NCI-H1092 treated with DMSO at 0.1 percent for 48 hours (cell line): ENCODE measurements around the gene HCN3.
A peak's percentile ranks its signal among the peaks of the same experiment; 100 is the strongest.
"Not testable (repeated sequence)": the region's sequence is repeated elsewhere in the genome, so short reads cannot be mapped to it uniquely, and the experiment has no call there.

ENCODE experiments used
- DNase-seq: peaks from one replicate; lab custom pipeline; 2025; lab: John Stamatoyannopoulos, UW

HCN3 gene

DNA sequence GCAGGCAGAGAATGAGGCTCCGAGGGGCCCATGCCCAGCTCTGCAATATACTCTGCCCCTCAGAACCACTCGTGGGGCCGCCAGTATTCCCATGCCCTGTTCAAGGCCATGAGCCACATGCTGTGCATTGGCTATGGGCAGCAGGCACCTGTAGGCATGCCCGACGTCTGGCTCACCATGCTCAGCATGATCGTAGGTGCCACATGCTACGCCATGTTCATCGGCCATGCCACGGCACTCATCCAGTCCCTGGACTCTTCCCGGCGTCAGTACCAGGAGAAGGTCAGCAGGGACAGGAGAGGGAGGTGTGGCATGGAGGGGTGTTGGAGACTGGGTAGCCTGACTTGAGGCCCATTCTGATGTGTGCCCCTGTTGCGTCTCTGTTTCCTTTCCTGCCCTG lies 7.2 kb downstream of the HCN3 start:
- DNase-seq: no peak

DNA sequence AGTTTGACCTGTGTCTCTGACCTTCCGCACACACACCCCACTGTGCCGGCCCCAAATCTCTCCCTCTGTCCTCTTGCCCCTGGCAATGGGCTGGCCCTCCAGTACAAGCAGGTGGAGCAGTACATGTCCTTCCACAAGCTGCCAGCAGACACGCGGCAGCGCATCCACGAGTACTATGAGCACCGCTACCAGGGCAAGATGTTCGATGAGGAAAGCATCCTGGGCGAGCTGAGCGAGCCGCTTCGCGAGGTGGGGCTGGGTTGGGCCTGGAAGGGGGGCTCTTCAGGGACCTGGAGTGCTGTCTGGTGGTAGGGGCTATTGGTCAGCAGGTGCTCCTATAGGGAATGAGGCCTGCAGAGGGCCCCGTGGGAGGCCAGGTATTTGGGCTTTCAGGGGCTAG lies 7.8 kb downstream of the HCN3 start:
- DNase-seq: no peak

DNA sequence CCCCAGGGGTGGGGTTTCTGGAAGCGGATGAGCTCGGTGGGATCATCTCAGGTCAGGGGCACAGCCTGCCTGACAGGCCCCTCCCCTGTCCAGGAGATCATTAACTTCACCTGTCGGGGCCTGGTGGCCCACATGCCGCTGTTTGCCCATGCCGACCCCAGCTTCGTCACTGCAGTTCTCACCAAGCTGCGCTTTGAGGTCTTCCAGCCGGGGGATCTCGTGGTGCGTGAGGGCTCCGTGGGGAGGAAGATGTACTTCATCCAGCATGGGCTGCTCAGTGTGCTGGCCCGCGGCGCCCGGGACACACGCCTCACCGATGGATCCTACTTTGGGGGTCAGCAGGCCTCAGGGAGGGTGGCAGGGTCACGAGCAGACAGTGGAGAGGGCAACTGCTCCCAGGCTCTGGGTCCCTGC lies 8.4 kb downstream of the HCN3 start:
- no peak for DNase-seq

DNA sequence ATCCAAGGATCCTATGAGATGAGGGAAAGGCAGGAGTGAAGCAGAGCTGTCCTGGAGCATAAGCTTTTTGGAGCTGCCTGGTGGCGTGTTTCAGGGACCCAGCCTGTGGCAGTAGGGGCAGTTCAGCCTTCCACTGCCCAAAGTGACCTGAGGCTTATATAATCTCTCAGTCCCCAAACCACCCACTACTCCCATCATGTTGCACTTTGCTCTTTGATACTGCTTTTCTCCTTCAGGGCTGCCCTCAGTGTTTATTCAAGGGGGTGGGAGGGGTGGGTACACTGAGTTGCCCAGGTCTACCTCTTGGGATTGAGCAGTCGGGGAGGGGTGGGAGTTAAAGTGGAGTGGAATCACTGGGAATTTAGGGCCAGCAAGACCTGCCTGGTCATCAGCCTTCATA lies 9.3 kb downstream of the HCN3 start:
- DNase-seq: no peak

DNA sequence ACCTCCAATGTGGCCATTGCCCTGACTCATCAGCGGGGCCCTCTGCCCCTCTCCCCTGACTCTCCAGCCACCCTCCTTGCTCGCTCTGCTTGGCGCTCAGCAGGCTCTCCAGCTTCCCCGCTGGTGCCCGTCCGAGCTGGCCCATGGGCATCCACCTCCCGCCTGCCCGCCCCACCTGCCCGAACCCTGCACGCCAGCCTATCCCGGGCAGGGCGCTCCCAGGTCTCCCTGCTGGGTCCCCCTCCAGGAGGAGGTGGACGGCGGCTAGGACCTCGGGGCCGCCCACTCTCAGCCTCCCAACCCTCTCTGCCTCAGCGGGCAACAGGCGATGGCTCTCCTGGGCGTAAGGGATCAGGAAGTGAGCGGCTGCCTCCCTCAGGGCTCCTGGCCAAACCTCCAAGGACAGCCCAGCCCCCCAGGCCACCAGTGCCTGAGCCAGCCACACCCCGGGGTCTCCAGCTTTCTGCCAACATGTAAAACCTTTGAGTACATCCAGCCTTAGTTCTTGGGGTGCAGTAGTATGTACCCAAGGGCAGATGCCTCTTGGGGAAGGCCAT lies 10.8 kb downstream of the HCN3 start:
- no peak for DNase-seq

DNA sequence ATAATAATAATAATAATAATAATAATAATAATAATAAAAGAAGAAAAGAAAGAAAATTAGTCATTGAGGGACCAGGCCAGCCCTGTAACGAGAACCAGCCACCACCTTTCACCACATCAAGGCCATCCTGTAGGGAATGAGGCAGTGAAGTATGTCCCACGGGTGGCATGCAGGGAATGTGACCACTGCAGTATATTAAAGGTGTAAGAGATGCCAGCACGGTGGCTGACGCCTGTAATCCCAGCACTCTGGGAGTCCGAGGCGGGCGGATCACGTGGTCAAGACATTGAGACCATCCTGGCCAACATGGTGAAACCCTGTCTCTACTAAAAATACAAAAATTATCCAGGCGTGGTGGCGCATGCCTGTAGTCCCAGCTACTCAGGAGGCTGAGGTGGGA lies 13.7 kb downstream of the HCN3 start:
- DNase-seq: not testable (repeated sequence)

DNA sequence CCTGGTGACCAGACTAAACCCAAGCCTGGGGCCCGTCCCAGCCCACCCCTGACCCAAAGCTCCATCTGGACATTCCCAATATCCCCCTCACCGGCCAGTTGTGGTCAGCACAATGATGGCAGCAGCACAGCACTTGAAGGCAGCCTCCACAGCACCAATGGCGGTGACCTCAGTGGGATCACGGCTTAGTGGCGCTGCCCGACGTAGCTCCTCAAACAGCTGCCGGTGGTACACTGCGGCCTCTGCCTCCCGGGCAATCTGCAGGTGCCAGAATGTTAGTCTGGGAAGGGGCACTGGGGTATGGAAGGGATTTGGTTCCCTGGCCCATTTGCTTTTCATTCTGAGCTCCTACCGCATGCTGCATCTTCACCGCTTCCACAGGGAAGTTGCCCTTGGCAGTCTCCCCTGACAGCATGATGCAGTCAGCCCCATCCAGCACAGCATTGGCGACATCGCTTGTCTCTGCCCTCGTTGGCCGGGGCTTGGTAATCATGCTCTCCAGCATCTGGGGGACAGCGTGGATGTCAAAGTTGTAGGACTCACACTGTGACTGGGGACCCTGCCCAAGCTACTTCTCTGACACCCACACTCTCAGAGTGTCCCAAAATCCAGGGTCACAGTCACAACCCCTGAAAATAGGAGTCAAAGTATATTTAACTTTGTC lies 16.0 kb downstream of the HCN3 start:
- no peak for DNase-seq

DNA sequence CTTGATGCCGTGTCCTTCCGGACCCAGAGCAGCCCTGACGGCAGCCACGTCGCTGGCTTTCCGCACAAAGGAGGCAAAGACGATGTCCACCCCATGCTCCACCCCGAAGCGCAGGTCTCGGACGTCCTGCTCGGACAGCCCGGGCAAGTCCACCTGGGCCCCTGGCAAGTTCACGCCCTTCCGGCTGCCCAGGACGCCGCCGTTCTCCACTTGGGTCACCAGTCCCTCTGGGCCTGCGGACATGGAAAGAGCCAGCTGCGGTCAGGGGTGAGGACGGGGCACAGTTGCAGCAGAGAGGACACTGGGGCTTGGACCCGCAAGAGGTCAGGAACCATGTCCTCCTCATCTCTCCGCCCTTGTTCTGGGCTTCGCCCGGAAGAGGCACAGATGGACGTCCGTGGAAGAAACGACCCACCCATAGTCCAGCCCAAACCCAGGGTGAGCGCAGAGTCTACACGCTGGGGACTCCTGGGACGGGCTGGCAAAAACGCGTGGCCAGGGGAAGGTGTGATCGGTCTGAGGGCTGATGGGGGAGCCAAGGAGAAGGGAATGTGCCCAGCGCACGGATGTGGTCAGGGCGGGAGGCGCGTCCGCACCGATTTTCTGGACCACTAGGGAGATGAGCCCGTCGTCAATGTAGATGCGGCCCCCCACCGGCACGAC lies 17.4 kb downstream of the HCN3 start:
- no peak for DNase-seq

DNA sequence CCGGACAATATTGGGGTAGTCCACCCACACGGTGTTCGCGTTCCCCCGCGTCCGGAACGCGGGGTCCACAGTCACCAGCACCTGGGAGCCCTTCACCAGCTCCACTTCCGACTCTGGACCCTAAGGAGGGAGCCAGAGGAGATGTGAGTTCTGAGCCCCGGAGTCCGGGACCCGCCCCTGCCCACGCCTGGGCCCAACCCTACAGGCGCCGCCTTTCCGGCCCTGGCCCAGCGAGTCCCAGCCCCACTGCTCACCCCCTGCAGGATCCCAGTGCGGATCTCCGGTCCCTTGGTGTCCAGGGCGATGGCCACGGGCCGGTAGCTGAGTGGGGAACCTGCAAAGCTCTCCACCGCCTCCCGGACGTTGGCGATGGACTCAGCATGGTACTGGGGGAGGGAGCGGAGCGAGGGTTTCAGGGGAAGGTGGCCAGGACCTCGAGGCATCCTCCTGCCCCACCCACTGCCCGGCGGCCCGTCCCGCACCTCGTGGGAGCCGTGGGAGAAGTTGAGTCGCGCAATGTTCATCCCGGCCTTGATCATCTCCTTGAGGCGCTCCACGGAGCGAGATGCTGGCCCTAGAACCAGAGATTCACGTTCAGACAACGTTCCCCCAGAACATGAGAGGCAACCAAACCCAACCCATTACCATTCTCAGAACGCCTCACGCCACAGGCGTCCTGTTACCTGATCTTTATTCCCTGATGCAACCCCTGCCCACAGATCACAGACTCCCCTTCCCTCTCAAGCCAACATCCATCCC lies 18.1 kb downstream of the HCN3 start:
- DNase-seq: no peak

DNA sequence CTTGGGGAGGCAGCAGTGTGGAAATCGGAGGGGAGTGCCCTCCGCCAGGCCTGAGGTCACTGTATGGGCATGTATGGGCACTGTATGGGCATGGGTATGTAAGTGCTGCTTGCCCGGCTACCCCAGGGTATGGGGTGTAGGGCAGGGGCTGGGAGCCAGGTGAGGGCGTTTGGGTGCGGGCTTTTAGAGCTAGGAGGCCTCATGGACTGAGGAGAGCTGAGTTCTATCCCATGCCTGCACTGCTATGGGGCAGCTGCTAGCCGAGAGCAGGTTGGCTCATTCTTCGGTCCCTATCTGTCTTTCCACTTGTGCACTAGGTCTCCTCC lies 18.6 kb downstream of the HCN3 start:
- DNase-seq: no peak

DNA sequence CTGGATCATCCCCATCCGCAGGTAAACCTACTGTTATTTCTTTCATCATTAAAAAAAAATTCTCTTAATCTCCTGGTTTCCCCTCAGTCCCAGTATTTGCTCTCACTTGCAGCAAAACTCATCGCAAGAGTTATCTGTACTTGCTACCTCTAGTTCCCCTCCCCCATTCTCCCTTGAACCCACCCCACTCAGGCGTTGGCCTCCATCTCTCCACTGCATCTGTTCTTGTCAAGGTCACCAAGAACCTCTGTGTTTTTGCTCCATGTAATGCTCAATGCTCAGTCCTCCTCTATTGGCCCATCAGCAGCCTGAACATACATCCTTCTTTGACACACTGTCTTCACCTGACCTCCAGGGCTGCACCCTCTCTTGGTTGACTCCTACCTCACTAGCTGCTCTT lies 19.4 kb downstream of the HCN3 start:
- no peak for DNase-seq

DNA sequence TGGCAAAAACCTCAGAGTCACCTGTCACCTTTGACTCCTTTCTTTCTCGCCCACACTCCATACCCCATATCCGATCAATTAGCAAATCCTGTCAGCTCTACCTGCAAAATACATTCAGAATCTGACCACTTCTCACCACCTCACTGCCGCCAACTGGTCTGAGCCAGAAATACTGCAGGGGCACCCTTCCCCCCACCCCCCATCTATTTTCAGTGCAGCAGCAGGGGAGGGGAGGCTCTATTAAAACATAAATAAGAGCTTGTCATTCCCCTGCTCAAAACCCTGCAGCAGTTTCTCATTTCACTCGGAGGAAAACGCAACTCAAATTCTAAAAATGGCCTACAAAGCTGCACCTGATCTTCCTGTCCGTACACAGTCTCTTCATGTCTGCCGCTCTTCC lies 20.1 kb downstream of the HCN3 start:
- no peak for DNase-seq

DNA sequence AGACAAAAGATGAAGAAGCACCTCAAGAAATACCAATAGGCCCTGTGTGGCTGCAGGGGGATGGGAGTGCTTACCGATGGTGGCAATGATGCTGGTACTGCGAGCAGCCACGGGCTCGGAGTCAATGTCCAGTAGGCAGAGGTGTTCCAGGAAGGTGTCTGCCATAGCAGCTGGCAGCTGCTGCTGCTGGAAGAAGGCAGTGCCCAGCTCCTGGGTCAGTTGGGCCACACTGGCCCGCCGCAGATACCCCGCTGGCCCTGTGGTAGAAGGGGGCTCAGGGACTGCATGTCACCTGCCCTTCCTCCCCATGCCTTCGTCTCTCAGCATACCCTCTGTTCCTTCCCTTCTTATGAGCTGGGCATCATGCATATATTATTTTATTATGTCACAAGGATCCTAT lies 22.8 kb downstream of the HCN3 start:
- no peak for DNase-seq

DNA sequence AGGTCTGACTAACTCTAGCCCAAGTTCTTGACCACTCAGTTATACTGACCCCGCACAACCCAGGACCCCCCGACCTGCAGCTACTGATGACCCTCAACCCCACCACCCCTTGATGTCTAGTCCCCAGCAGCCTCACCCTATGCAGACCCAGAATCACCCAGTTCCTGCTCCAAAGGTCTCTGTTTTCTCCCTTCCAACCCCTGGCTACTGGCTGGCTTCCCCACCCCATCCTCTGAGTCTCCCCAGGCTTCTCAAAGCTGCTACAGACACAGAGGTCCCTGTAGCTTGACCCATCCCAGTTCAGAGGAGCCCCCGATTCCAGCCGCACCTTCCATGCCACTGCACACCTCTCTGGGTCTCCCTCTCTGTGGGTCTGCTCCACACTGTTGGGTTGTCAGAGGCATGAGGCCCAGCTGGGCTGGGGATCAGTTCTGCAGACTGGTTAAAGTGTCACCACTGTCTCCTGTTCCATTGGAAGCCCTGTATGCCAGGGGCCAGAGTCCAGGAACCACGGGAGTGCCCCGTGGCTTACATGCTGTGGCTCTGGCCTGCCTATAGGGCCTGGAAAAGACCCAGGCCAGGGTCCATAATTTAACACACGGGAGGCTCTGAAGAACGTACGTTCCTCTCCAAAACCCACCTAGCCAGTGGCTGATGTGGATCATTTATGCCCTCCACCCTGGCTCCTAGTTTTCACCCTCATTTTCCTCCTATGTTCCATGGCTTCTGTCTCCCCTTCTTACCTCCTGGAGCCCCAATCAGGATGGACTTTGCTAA lies 23.5 kb downstream of the HCN3 start:
- no peak for DNase-seq

DNA sequence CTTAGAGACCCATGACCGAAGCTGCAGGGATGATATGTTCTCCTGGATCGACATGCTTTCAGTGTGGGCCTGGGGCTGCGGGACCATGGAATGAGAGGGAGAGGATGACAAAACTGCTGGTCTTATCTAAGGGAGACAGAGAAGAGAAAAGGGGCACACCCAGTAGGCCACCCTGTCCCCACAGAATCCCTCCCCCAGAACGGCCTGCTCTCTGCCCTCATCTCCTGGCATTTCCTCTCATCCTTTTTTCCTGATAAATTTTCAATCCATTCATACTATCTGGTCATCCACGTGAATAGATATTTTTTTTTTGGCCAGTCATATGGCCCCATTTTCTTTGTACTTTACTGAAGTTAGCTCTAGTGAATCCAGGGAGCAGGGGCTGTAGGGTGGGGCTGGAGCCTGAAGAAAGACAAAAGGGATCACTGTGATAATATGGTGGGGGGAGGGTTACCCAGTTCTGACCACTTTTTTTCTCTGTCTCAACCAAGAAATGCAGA lies 24.1 kb downstream of the HCN3 start, which contains the start of gene PKLR:
Gene PKLR, minus strand, starts transcription at position 97 of the 500 bp plus-strand sequence. Its CDS starts 43 bp downstream, at position 54.
- DNase-seq: no peak

DNA sequence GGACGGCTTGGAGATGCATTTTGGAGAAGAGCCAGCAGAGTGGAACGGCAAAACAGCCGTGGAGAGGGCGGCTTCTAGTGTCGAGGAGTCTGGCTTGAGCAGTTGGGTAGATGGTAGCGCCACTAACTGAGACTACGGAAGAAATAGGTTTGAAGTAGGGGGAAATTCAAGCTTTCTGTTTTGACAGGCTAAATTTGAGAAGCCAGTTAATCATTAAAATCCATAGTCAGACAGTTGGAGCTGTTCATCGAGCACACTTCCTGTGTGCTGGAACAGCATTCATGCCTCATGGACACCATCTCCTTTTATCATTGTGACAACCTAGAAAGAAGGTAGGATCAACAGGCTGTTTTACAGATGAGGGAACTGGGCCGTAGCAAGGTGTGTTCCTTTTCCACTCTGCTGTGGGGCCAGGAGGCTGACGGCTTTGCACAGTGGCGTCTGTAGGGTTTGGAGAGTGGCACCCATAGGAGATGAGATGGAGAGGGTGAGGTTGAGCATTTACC lies 27.3 kb downstream of the HCN3 start:
- DNase-seq: no peak

DNA sequence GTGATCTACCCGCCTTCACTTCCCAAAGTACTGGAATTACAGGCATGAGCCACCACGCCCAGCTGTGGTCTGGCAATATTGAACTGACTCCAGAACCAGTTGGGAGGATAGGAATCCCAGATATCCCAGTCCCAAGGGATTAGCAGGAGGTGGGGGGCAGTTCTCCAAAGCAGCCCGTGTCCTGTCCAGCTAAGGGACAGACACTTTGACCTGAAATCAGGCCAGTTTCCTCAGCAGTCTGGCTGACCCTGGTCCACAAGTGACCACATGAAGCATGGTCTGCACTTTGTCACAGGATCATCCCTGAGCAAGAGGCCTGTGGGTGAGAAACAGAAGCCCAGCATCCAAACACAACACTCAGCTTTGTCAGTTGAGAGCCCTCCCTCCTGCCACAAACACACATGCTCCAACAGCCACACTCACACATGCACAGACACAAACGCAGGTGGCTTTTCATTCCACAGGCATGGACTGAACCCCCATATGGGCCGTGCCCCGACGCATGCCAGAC lies 28.7 kb downstream of the HCN3 start:
- no peak for DNase-seq

DNA sequence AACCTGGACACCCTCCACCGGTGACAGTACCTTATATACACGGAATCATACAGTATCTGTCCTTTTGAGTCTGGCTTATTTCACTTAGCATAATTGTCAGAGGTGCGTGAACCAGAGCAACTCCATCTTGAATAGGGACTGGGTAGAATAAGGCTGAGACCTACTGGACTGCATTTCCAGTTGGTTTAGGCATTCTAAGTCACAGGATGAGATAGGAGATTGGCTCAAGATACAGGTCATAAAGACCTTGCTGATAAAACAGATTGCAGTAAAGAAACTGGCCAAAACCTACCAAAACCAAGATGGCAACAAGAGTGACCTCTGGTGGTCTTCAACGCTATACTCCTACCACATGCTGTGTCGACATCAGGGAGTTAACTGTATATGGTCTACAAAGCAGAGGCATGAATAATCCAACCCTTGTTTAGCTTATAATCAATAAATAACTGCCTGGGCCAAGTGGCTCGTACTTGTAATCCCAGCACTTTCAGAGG lies 30.0 kb downstream of the HCN3 start:
- peak; percentile 45 for DNase-seq

DNA sequence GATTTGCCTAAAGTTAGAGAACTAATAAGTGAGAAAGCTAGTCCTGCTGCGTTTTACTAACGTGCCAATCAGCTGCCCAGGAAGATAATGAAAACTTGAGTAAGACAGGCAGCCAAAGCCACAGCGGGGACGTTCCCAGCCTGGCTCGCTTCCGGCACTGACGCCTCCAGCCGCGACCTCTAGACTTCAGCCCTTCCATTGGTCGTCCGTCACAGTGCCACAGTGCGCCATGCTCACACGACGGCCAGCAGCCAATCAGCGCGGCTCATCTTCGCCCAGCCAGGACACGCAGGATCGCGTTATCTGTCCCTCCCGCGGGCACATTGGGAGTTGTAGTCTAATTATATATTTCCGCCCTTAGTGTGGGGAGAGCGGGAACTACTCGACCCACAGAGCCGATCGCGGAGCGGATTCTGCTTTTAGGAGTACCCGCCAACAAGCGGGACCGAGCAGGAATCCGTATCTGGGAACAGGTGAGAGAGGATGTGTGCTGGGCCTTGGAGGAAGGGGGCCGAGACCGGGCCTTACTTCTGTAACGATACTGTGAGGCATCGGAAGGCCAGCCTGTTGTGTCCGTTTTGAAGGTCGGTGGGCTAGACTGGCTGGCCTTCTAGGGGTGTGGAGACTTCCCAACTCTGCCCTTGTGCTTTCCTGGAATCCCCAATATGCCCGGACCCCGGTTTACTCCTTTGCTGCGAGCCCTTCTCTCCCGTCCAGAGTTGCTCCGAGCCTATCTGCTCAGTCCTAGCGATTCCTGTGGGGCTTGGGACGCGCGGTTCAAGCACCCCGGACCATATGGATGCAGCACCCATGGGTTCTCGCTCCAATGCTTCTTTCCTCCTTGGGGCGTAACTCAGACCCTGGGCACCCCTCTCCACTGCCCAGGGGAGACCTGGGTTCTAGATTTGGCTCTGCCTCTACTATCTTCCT lies 31.5 kb downstream of the HCN3 start, which contains the start of gene FDPS:
Gene FDPS, plus strand, starts transcription at position 374 of the 930 bp plus-strand sequence. CDS start 924 bp downstream, outside the sequence.
- peak; percentile 100 for DNase-seq

DNA sequence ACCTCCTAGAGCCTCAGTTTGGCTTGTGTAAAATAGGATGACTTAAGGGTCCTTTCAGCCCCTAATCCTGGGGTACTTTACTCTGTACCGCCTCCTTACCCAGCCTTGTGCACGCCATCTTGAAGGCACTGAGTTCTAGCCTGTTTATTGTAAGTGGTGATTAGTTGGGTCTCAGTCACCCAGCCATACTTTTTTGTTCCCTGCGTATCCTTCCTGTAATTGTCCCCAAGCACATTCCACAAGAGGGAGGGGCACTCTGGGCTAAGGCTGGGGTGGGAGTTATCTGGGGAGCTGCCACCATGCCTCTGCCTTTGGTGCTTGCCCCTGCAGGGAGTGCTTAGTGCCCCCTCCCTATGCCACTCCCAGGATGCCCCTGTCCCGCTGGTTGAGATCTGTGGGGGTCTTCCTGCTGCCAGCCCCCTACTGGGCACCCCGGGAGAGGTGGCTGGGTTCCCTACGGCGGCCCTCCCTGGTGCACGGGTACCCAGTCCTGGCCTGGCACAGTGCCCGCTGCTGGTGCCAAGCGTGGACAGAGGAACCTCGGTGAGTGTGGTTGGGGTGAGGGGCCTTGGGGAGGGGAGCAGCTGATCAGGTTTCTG lies 32.3 kb downstream of the HCN3 start:
- DNase-seq: no peak
